Left lung (tissue), 10 donors: ENCODE results near the gene DISP3. TPM values are rescaled to one million over a fixed set of nuclear protein-coding genes. Genes with fewer than 3 reads are reported as not detected.

Source experiments
- ATAC-seq: fragments of 200-7000 bp; cut with Tn5 transposase; one replicate; pipeline ENCODE4 v1.9.1; 2020; ENCODE audit warnings: moderate library complexity
- DNase-seq, 4 donors: peaks; one replicate each; pipeline ENCODE4 v3.0.0-alpha.2; 2013 to 2020
- H3K27ac ChIP-seq, 2 donors: fragments of 200-600 bp; sonication (generic) in 1 of 2; one replicate each; pipeline versions ENCODE4 v1.5.0 to v1.8.0; 2020 to 2021
- H3K27me3 ChIP-seq, 2 donors: fragments of 200-600 bp; sonication (generic) in 1 of 2; one replicate each; pipeline versions ENCODE4 v1.5.0 to v1.8.0; 2020 to 2021
- H3K36me3 ChIP-seq, 2 donors: fragments of 200-600 bp; sonication (generic) in 1 of 2; one replicate each; pipeline versions ENCODE4 v1.5.0 to v1.8.0; 2020 to 2021
- H3K4me1 ChIP-seq, 2 donors: fragments of 200-600 bp; one replicate each; pipeline ENCODE4 v1.8.0; 2021
- H3K4me3 ChIP-seq, 2 donors: fragments of 200-600 bp; sonication (generic) in 1 of 2; one replicate each; pipeline versions ENCODE4 v1.5.0 to v1.8.0; 2020 to 2021; ENCODE audit warnings: mild to moderate bottlenecking in 1 of 2
- H3K9me3 ChIP-seq, 2 donors: fragments of 200-600 bp; sonication (generic) in 1 of 2; one replicate each; pipeline versions ENCODE4 v1.5.0 to v1.8.0; 2020 to 2021
- CTCF ChIP-seq, 2 donors: fragments of 200-600 bp; sonication (generic) in 1 of 2; IDR thresholded peaks; one replicate each; pipeline versions ENCODE4 v1.5.0 to v1.8.0; 2021; ENCODE audit warnings: antibody characterized with exemption in 2 of 2
- intact Hi-C, 2 donors: fragments of 100-400 bp; cut with DNase I; formaldehyde crosslinking; loops; one replicate each; pipeline versions ENCODE4 v1.11.2 to v1.14.2; 2022
- polyA plus RNA-seq, 6 donors: library from polyadenylated mRNA; unstranded; fragments of 120-200 nt; gene quantifications; one replicate each; pipeline ENCODE4 v1.2.1, GENCODE V29; 2013; ENCODE audit not compliant: insufficient read length in 6 of 6
- total RNA-seq, 2 donors: library from RNA; stranded (reverse); fragmentation: NEBNext Ultra II Directional; extraction: Animal tissue kit (Norgen Biotek cat#: 25700); gene quantifications; one replicate each; pipeline ENCODE4 v1.2.1, GENCODE V29; 2021
- donor health status: DM: no; HTN: yes; CAD: no.
- donor health status: DM: no; HTN: no; CAD: no.

DISP3 gene
- total and polyA plus RNA-seq, 8 donors: 0.05 to 0.98 (median 0.53) TPM

- no peak overlapping the region for H3K27ac ChIP-seq
- no peak for TF ChIP-seq CTCF (IDR thresholded peaks at IDR 0.05)
- peaks cover 0 to 89% of the 10 kb centered on the region in 2 donors for H3K27me3 ChIP-seq
- no peaks in the 10 kb centered on the region for H3K4me1 ChIP-seq
- no peaks in the 10 kb centered on the region for H3K36me3 ChIP-seq
- H3K4me3 ChIP-seq: no peak overlapping the region
- no peak for DNase-seq
- intact Hi-C loops: no loop called here
- no peak for ATAC-seq
- no peaks in the 10 kb centered on the region for H3K9me3 ChIP-seq
Measured at GRCh38 chr1:11559591-11559970, 80.6 kb downstream of the DISP3 start.

GRCh38 chr1:11560061-11560460 is 81.1 kb downstream of the DISP3 start:
- no peak for ATAC-seq
- H3K27ac ChIP-seq: no peak overlapping the region
- no peak overlapping the region for H3K4me3 ChIP-seq

GRCh38 chr1:11561740-11562139 is 82.8 kb downstream of the DISP3 start:
- intact Hi-C loops: no loop called here
- no peak overlapping the region for H3K27ac ChIP-seq
- no peak for ATAC-seq
- peaks cover 0 to 82% of the 10 kb centered on the region in 2 donors for H3K27me3 ChIP-seq
- DNase-seq: no peak
- H3K9me3 ChIP-seq: no peaks in the 10 kb centered on the region
- TF ChIP-seq CTCF (IDR thresholded peaks at IDR 0.05): no peak
- H3K4me3 ChIP-seq: no peak overlapping the region
- H3K4me1 ChIP-seq: no peaks in the 10 kb centered on the region
- H3K36me3 ChIP-seq: no peaks in the 10 kb centered on the region

More at GRCh38 chr1:11560061-11560460, 81.1 kb downstream of the DISP3 start:
- TF ChIP-seq CTCF (IDR thresholded peaks at IDR 0.05): no peak
- H3K36me3 ChIP-seq: no peaks in the 10 kb centered on the region
- no peak for DNase-seq
- intact Hi-C loops: no loop called here
- no peaks in the 10 kb centered on the region for H3K4me1 ChIP-seq
- H3K9me3 ChIP-seq: no peaks in the 10 kb centered on the region
- peaks cover 0 to 88% of the 10 kb centered on the region in 2 donors for H3K27me3 ChIP-seq

DNA sequence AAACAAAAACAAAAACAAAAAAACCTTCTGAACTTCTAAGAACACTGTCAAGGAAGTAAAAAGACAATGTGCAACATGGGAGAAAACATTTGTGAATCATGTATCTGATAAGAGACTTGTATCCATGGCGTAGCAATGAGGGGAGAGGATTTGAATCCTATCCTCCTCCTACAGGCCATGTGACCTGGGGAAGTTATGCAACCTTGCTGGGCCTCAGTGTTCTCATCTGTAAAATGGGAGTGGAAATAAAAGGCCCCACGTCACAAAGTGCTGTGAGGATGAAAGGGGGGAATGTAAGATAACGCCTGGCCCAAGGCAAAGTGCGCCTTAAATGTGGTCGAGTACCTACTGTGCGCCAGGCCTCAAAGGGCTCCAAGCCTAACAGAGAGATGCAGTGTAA is 83.7 kb downstream of the DISP3 start:
- TF ChIP-seq CTCF (IDR thresholded peaks at IDR 0.05): no peak
- peaks cover 0 to 82% of the 10 kb centered on the region in 2 donors for H3K27me3 ChIP-seq
- intact Hi-C loops: no loop called here
- H3K4me3 ChIP-seq: no peak overlapping the region
- ATAC-seq (no peak), DNase-seq (no peak)
- no peaks in the 10 kb centered on the region for H3K36me3 ChIP-seq
- no peaks in the 10 kb centered on the region for H3K9me3 ChIP-seq
- H3K27ac ChIP-seq: no peak overlapping the region
- H3K4me1 ChIP-seq: no peaks in the 10 kb centered on the region

DNA sequence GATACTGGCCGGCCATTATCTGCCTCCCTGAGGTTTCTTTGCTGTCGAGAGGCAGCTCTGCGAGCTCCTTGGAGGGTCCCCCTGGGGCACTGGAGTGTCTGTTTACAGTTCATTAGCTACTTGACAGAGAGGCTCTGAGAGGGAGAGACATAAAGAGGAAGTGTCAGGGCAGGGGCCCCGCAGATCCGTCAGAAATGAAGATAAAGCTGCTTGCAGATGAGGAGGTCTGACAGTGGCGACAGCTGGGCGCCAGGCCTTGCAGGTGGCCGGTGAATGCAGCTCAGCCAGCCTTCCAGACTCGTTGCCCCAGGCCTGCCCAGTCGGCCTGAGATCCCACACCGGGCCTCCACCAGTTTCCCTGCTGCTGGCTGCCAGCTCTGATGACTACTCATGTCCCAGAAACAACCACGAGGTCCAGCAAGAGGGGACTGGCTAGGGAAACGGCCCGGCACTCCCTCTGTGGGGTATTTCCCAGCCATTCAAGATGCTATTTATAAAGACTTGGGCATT is 84.7 kb downstream of the DISP3 start:
- H3K27ac ChIP-seq: no peak overlapping the region
- no peaks in the 10 kb centered on the region for H3K4me1 ChIP-seq
- no peaks in the 10 kb centered on the region for H3K36me3 ChIP-seq
- intact Hi-C loops: no loop called here
- TF ChIP-seq CTCF (IDR thresholded peaks at IDR 0.05): no peak
- no peak for ATAC-seq
- no peak overlapping the region for H3K4me3 ChIP-seq
- H3K9me3 ChIP-seq: no peaks in the 10 kb centered on the region
- peaks cover 0 to 81% of the 10 kb centered on the region in 2 donors for H3K27me3 ChIP-seq
- no peak for DNase-seq
